HepG2 (cell line): ENCODE results near the gene ASGR1. TPM values are rescaled to one million over a fixed set of nuclear protein-coding genes. Genes with fewer than 3 reads are reported as not detected.

Experiments
- AGO1 ChIP-seq: fragments of 200-400 bp; formaldehyde crosslinking; IDR thresholded peaks from 2 replicates; pipeline ENCODE4 v1.6.1; 2017; ENCODE audit warnings: mild to moderate bottlenecking, low read depth, low read length, moderate library complexity; ENCODE audit not compliant: poor library complexity, severe bottlenecking
- AGO2 ChIP-seq: fragments of 200-400 bp; formaldehyde crosslinking; optimal IDR thresholded peaks from 2 replicates; pipeline ENCODE3; 2017; ENCODE audit warnings: mild to moderate bottlenecking, low read depth, low read length, moderate library complexity
- ATF1 ChIP-seq: IDR thresholded peaks from 2 replicates; pipeline ENCODE4 v1.6.1; 2016; ENCODE audit warnings: mild to moderate bottlenecking, control low read depth
- CREM ChIP-seq, 2 experiments: sonication (generic) in 1 of 2; formaldehyde crosslinking in 1 of 2; IDR thresholded peaks; 2 replicates each; pipeline versions ENCODE4 v1.4.0 to v1.6.1; 2016 to 2020; ENCODE audit warnings: antibody characterized with exemption in 1 of 2, mild to moderate bottlenecking in 1 of 2, missing genetic modification reagents in 1 of 2
- HNRNPL ChIP-seq: fragments of 200-400 bp; formaldehyde crosslinking; IDR thresholded peaks from 2 replicates; pipeline ENCODE4 v1.6.1; 2017; ENCODE audit warnings: mild to moderate bottlenecking, low read depth, low read length
- HOXA5 ChIP-seq: sonication (generic); formaldehyde crosslinking; IDR thresholded peaks from 2 replicates; pipeline ENCODE4 v1.4.0; 2020; ENCODE audit warnings: missing genetic modification reagents
- NONO ChIP-seq, 2 experiments: fragments of 450-650 bp in 1 of 2; sonication (generic) in 1 of 2; formaldehyde crosslinking in 1 of 2; IDR thresholded peaks in 1 of 2; conservative IDR thresholded peaks in 1 of 2; 2 replicates each; pipeline versions ENCODE4 v1.6.1 to v1.8.0; 2017 to 2022; ENCODE audit warnings: mild to moderate bottlenecking in 1 of 2, missing genetic modification reagents in 1 of 2, moderate library complexity in 1 of 2
- POLR2A ChIP-seq, 2 experiments: IDR thresholded peaks; 2 replicates each; pipeline ENCODE4 v1.6.1; 2011; ENCODE audit warnings: low read depth in 2 of 2, low read length in 2 of 2, mild to moderate bottlenecking in 1 of 2, moderate library complexity in 1 of 2; ENCODE audit not compliant: insufficient read depth in 1 of 2
- POLR2G ChIP-seq: fragments of 200-400 bp; formaldehyde crosslinking; IDR thresholded peaks from 2 replicates; pipeline ENCODE4 v1.6.1; 2018; ENCODE audit warnings: mild to moderate bottlenecking, low read depth, low read length, moderate library complexity
- TAF1 ChIP-seq: sonication (generic); formaldehyde crosslinking; IDR thresholded peaks from 2 replicates; pipeline ENCODE4 v1.4.0; 2020; ENCODE audit warnings: missing genetic modification reagents
- ZGPAT ChIP-seq: IDR thresholded peaks from 2 replicates; pipeline ENCODE4 v1.6.1; 2016; ENCODE audit warnings: mild to moderate bottlenecking
- ZNF737 ChIP-seq: sonication (generic); formaldehyde crosslinking; IDR thresholded peaks from 2 replicates; pipeline ENCODE4 v1.5.0; 2020; ENCODE audit warnings: missing genetic modification reagents, mild to moderate bottlenecking, borderline replicate concordance
- polyA plus RNA-seq, 8 experiments: library from polyadenylated mRNA; depleted of rRNA in 3 of 8; stranded (reverse) in 7 of 8; unstranded in 1 of 8; fragments of >200 nt; fragmentation: Illumina TruSeq in 4 of 8; extraction: Trizol in 4 of 8; gene quantifications; 2 replicates each; pipeline versions ENCODE4 v1.2.1 to v1.2.3, GENCODE V29; 2011 to 2016; ENCODE audit warnings: low read depth in 4 of 8, missing spikeins in 1 of 8, mixed read lengths in 1 of 8; ENCODE audit not compliant: insufficient read depth in 1 of 8
- total RNA-seq, 5 experiments: library from RNA; depleted of rRNA; stranded (reverse); fragments of >200 nt; fragmentation: Illumina TruSeq; extraction: Trizol; gene quantifications; 2 replicates each; pipeline ENCODE4 v1.2.3, GENCODE V29; 2016; ENCODE audit warnings: low read depth in 1 of 5
- TF ChIP-seq, protein P1 (sequence below): sonication (generic); formaldehyde crosslinking; IDR thresholded peaks from 2 replicates; pipeline ENCODE4 v1.4.0; 2020; ENCODE audit warnings: missing genetic modification reagents
- TF ChIP-seq, protein P2 (sequence below): sonication (generic); formaldehyde crosslinking; IDR thresholded peaks from 2 replicates; pipeline ENCODE4 v1.9.0; 2022; ENCODE audit warnings: low read depth, missing genetic modification reagents

The ASGR1 gene
- total and polyA plus RNA-seq, 2 of the 13 experiments (the other 11 are each of a cell fraction or from before 2014, with no cell fraction given): 353 to 796 TPM

DNA sequence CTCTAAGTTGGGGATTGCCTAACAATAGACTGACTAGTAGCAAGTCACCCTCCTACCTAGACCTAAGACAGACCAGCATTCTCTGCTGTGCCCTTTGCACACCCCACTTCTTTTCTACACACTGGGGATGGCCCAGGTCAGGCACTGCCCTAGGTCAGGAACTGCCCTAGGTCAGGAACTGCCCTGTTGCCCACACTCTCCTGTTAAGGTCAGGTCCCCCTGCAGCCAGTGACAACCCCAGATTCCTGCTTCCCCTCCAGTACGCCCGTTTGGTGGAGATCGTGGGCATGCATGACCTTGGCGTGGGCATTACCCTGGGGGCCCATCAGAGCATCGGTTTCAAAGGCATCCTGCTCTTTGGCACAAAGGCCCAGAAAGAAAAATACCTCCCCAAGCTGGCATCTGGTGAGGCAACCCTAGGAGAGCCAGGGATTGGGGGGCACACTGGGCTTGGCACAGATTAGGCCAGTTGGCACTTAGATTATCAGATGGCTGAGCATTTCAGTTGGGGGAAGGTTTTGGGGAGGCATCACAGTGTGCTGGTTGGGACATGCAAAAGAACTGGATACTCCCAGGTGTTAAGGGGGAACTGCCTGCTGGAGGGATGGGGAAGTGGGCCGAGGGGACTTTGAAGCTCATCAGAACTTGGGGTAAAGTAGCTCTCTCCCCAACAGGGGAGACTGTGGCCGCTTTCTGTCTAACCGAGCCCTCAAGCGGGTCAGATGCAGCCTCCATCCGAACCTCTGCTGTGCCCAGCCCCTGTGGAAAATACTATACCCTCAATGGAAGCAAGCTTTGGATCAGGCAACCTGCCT, 42.3 kb upstream of the ASGR1 start (continued):
- TF ChIP-seq HNRNPL (peak; percentile 57; the same call in 1 of the 2 replicates), CREM (IDR thresholded peaks at IDR 0.05) (no peak), CREM (CRISPR knock-in tag; IDR thresholded peaks at IDR 0.05) (no peak), ZNF737 (CRISPR knock-in tag) (no peak), POLR2A (IDR thresholded peaks at IDR 0.05; ENCODE audit: insufficient read depth in 1 of 2, low read depth in 2 of 2, low read length in 2 of 2) (peak in 1 of 2 experiments; percentile 53; a peak in 2 of 4 replicates), NONO (IDR thresholded peaks at IDR 0.05) (no peak), NONO (CRISPR knock-in tag; conservative IDR thresholded peaks at IDR 0.05) (0 out of 2 replicates have a peak, but pooled peaks have one; percentile 5), TAF1 (CRISPR knock-in tag) (no peak), AGO1 (peak; percentile 90), ZGPAT (no peak), ATF1 (CRISPR knock-in tag) (no peak), AGO2 (peak; percentile 42), POLR2G (peak; percentile 65), HOXA5 (CRISPR knock-in tag) (no peak)
- TF ChIP-seq, protein P1, sequence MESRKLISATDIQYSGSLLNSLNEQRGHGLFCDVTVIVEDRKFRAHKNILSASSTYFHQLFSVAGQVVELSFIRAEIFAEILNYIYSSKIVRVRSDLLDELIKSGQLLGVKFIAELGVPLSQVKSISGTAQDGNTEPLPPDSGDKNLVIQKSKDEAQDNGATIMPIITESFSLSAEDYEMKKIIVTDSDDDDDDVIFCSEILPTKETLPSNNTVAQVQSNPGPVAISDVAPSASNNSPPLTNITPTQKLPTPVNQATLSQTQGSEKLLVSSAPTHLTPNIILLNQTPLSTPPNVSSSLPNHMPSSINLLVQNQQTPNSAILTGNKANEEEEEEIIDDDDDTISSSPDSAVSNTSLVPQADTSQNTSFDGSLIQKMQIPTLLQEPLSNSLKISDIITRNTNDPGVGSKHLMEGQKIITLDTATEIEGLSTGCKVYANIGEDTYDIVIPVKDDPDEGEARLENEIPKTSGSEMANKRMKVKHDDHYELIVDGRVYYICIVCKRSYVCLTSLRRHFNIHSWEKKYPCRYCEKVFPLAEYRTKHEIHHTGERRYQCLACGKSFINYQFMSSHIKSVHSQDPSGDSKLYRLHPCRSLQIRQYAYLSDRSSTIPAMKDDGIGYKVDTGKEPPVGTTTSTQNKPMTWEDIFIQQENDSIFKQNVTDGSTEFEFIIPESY: no peak
- TF ChIP-seq, protein P2, sequence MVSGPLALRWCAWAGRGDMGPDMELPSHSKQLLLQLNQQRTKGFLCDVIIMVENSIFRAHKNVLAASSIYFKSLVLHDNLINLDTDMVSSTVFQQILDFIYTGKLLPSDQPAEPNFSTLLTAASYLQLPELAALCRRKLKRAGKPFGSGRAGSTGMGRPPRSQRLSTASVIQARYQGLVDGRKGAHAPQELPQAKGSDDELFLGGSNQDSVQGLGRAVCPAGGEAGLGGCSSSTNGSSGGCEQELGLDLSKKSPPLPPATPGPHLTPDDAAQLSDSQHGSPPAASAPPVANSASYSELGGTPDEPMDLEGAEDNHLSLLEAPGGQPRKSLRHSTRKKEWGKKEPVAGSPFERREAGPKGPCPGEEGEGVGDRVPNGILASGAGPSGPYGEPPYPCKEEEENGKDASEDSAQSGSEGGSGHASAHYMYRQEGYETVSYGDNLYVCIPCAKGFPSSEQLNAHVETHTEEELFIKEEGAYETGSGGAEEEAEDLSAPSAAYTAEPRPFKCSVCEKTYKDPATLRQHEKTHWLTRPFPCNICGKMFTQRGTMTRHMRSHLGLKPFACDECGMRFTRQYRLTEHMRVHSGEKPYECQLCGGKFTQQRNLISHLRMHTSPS (CRISPR knock-in tag): 0 out of 2 replicates have a peak, but pooled peaks have one; percentile 37
- TF ChIP-seq, all 625 proteins: peak for 14
